Epithelial cell of esophagus (primary cell): ENCODE data around the gene IFITM10.

ENCODE experiments used
- DNase-seq: peaks from one replicate; pipeline ENCODE4 v3.0.0; 2010; ENCODE audit warnings: low read depth
- H3K4me3 ChIP-seq: 2 replicates; pipeline ENCODE4 v1.5.1; 2011; ENCODE audit warnings: mild to moderate bottlenecking, low read length, control low read depth
- CTCF ChIP-seq: IDR thresholded peaks from 2 replicates; pipeline ENCODE4 v1.5.1; 2011; ENCODE audit warnings: low read depth, mild to moderate bottlenecking, low read length, control low read depth, inconsistent platforms; ENCODE audit not compliant: insufficient read depth; ENCODE audit errors: missing control alignments

IFITM10 gene

GRCh38 chr11:1766719-1767398, 16.5 kb upstream of the IFITM10 start:
- DNase-seq = no peak
- no peak for TF ChIP-seq CTCF
- H3K4me3 ChIP-seq = no peak overlapping the region

- no peak for TF ChIP-seq CTCF
- H3K4me3 ChIP-seq = no peak overlapping the region
- no peak for DNase-seq
Measured at GRCh38 chr11:1765871-1766718, 15.7 kb upstream of the IFITM10 start.

- peak within 1 kb of the TSS; percentile 91 for H3K4me3 ChIP-seq
- DNase-seq = peak; percentile 79
- no peak for TF ChIP-seq CTCF
Measured at GRCh38 chr11:1763796-1764661, 13.6 kb upstream of the IFITM10 start, which contains the start of gene CTSD. Gene CTSD (minus strand): TSS chr11:1763927. CDS start chr11:1763859, 68 bp downstream.

- no peak for DNase-seq
- H3K4me3 ChIP-seq = peak overlapping the region; percentile 91
- no peak for TF ChIP-seq CTCF
Measured at GRCh38 chr11:1763336-1763795, 13.0 kb upstream of the IFITM10 start.

- TF ChIP-seq CTCF = no peak
- DNase-seq = peak; percentile 74
- H3K4me3 ChIP-seq = peak overlapping the region; percentile 91
Measured at GRCh38 chr11:1762537-1763302, 12.3 kb upstream of the IFITM10 start.
